PC-3 (cell line): ENCODE measurements around the gene PIAS3.

Experiments
- EZH2phosphoT487 ChIP-seq: fragments of 300-600 bp; sonication (generic); IDR thresholded peaks from 2 replicates; pipeline ENCODE4 v1.6.1; 2018; ENCODE audit warnings: mild to moderate bottlenecking, antibody characterized with exemption, low read length, borderline replicate concordance
- TF ChIP-seq, protein P1 (sequence below): fragments of 300-600 bp; sonication (generic); conservative IDR thresholded peaks from 2 replicates; pipeline ENCODE4 v1.5.1; 2017; ENCODE audit warnings: antibody characterized with exemption, low read depth, mild to moderate bottlenecking, low read length

DNA sequence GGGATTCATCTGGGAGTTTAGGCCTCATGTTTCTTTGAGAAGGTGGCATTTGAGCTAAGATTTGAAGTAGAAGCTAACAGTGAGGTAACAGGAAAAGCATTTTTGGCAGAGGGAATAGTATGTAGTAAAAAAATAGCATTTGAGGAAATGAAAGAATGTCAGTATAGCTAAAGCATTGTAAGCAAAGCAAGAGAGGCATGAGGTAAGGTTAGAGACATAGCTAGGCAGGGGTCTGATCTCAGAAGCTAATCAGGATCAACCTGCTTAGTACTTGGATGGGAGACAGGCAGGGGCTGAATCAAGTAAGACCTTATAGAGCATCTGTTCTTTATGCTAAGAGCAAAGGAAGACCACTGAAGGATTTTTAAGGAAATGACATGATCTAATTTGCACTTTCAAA, 30.9 kb downstream of the PIAS3 start:
- TF ChIP-seq, protein P1, sequence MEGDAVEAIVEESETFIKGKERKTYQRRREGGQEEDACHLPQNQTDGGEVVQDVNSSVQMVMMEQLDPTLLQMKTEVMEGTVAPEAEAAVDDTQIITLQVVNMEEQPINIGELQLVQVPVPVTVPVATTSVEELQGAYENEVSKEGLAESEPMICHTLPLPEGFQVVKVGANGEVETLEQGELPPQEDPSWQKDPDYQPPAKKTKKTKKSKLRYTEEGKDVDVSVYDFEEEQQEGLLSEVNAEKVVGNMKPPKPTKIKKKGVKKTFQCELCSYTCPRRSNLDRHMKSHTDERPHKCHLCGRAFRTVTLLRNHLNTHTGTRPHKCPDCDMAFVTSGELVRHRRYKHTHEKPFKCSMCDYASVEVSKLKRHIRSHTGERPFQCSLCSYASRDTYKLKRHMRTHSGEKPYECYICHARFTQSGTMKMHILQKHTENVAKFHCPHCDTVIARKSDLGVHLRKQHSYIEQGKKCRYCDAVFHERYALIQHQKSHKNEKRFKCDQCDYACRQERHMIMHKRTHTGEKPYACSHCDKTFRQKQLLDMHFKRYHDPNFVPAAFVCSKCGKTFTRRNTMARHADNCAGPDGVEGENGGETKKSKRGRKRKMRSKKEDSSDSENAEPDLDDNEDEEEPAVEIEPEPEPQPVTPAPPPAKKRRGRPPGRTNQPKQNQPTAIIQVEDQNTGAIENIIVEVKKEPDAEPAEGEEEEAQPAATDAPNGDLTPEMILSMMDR: no peak
- no peak for TF ChIP-seq EZH2phosphoT487
